ENCODE data around the gene TGFBRAP1.

The TGFBRAP1 gene

GRCh38 chr2:105375001-105375561, 45.5 kb upstream of the TGFBRAP1 start:
- H3K27ac ChIP-seq, result no peak overlapping the region
- no peak for TF ChIP-seq CTCF (conservative IDR thresholded peaks at IDR 0.05)
- TF ChIP-seq ZFX (IDR thresholded peaks at IDR 0.05), result no peak

- no peak overlapping the region for H3K27ac ChIP-seq
- TF ChIP-seq CTCF (conservative IDR thresholded peaks at IDR 0.05), result no peak
- TF ChIP-seq ZFX (IDR thresholded peaks at IDR 0.05), result no peak
Observed at GRCh38 chr2:105373895-105374401, 44.4 kb upstream of the TGFBRAP1 start.

- TF ChIP-seq CTCF (conservative IDR thresholded peaks at IDR 0.05) (no peak), ZFX (IDR thresholded peaks at IDR 0.05) (no peak)
Observed at GRCh38 chr2:105373344-105373781, 43.8 kb upstream of the TGFBRAP1 start.

GRCh38 chr2:105371810-105372209, 42.3 kb upstream of the TGFBRAP1 start:
- no peak for TF ChIP-seq ZFX (IDR thresholded peaks at IDR 0.05)
- no peak for TF ChIP-seq CTCF (conservative IDR thresholded peaks at IDR 0.05)
- H3K27ac ChIP-seq, result no peak overlapping the region

More at GRCh38 chr2:105373344-105373781, 43.8 kb upstream of the TGFBRAP1 start:
- H3K27ac ChIP-seq, result no peak overlapping the region

GRCh38 chr2:105371156-105371555, 41.6 kb upstream of the TGFBRAP1 start:
- H3K27ac ChIP-seq, result no peak overlapping the region
- TF ChIP-seq CTCF (conservative IDR thresholded peaks at IDR 0.05) (no peak), ZFX (IDR thresholded peaks at IDR 0.05) (no peak)

- no peak overlapping the region for H3K27ac ChIP-seq
- no peak for TF ChIP-seq ZFX (IDR thresholded peaks at IDR 0.05)
- TF ChIP-seq CTCF (conservative IDR thresholded peaks at IDR 0.05), result peak; percentile 91
Observed at GRCh38 chr2:105369777-105370690, 40.5 kb upstream of the TGFBRAP1 start.

Data from C4-2B (cell line).